HG03025 (cell line): ENCODE results near the gene COA4.

ENCODE experiments used
- ATAC-seq: cut with Tn5 transposase; IDR thresholded peaks from one replicate; pipeline ENCODE4 v1.9.1; 2021; ENCODE audit warnings: mild to moderate bottlenecking, moderate library complexity; ENCODE audit not compliant: unreplicated experiment, low FRiP score

COA4 gene

DNA sequence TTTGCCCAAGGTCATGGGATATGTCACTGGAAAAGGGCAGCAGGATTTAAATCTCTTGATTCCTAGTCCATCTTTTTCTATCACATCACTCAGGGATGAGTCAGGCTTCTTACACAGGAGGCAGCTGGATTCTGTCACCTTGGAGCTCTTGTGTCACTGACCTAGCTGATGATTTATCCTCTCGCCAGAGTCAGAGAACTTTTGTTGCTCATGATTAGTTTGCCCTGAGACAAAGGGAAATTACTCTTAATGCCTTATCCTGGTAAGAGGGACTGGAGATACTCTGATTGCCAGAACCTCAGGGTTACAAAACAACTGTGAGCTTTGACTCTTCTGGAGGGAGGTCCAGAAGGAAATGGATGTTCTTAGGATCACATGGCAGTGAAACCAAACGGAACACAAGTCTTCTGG is 10.1 kb downstream of the COA4 start:
- no peak for ATAC-seq

DNA sequence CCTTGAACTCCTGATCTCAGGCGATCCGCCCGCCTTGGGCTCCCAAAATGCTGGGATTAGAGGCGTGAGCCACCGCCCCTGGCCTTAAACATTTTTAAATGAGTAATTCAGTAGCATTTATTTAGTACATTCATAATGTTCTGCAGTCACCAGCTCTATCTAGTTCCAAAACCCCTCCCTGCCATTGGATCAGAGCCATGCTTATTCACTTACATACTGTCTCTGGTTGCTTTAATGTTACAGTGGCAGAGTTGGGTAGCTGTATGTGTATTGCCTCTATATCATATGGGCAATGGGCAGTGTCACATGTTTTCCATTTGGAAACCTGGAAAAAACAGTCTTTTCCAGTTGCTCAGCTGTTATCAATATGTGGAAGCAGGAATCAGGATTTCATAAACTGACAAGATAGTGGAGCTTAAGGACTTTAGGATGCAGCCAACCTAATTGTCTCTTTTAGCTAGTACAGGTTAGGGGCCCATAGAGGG is 10.5 kb downstream of the COA4 start:
- ATAC-seq: no peak

DNA sequence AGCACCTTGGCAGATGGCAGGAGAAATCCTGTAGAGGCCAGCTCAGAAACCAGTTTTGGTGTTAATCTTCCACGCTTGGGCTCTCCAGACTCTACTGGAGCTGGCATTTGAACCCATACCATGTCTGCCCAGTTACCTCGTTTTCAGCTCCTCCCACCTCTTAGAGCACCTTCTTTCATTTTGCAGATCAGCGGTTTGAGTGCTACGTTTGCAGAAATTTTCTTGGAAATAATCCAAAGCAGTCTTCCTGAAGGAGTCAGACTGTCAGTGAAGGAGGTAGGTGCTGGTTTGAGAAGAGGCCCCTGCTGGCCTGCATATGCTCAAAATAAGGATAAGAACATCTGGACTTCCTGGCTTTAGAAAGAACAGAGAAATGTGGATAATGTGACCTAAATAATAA is 13.7 kb downstream of the COA4 start:
- ATAC-seq: no peak

DNA sequence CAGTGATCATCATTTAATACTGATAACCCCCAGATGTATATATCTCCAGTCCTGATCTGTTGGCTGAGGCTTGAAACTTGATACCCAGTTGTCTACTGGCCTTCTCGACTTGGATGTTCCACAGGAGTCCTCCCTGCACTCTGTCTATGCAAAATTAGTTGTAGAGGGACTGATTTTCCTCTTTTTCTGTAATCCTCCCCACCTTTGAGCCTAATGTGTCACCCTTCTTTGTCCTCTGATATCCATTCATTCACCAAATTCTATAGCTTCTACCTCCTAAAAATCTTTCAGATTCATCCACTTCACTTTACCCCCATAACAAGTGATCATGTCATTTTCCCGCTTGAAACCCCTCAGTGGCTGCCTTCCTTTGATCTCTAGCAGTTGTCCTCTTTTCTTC is 16.4 kb downstream of the COA4 start:
- ATAC-seq: no peak

DNA sequence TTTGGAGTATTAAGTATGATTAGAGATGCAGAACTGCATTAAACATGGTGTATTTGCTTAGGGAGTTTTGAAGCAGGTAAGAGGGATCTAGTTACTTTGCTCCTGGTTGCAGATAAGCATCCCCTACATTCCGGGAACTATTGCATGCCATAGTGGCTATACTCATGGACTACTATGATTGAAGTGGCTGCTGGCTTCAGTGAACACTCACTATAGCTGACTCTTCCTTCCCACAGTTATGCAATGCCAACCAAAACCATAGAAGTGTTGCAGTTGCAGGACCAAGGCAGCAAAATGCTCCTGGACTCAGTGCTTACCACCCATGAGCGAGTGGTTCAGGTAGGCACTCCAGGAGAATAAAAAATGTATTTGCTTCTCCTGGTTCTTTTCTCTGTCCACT is 17.0 kb downstream of the COA4 start:
- no peak for ATAC-seq

DNA sequence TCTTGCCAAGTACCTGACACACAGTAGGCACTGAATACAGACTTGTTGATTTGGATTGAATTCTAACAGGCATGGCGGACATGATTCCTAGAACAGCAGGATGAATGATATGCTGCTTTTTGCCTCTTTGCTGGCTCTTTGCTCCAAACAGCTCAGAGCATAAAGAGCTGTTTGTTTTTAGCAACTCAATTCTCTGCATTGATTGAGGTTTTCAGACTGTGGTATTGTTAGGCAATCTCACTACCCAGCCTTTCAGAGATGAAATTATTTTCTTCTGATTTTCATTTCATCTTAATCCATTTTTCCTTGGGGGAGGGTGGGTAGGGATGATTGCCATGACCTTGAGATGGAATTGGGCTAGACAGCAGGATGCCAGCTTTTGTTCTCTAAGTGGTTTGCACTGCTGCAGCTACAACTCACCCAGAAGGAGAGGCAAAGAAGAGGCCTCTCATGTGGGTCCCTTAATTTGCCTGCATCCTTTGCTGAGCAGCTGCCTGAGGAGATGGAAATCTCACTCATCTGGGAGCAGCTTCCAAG is 20.5 kb downstream of the COA4 start:
- no peak for ATAC-seq

DNA sequence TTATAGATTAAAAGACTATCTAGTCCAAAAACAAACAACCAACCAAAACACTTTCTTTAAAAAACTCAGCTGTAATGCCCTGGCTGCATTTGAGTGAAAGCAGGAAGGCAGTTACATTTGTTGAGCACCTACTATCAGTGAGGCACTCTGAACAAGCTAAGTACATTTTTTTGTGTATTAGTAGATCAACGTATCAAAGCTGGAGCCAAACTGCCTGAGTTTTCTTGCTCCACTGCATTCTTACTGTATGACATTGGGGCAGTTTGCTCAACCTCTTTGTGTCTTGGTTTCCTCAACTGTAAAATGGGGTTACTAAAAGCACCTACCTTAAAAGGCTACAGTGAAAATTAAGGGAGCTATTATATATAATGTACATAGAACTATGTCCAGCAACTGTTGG is 22.0 kb downstream of the COA4 start:
- no peak for ATAC-seq

DNA sequence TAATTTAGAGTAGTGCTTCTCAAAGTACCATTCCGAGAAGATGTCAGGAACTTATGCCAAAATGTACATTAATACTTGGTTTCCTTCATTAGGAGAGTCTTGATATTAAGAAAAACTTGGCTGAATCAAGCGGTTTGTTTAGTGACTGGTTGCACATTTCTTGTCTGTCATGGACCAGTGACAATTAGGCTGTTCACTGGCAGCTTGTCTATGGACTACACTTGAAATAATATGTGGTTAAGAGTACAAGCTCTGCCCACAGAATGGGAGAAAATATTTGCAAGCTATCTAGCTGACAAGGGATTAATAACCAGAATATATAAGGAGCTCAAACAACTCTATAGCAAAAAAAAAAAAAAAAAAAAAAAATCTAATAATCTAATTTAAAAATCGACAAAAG is 24.6 kb downstream of the COA4 start:
- no peak for ATAC-seq

DNA sequence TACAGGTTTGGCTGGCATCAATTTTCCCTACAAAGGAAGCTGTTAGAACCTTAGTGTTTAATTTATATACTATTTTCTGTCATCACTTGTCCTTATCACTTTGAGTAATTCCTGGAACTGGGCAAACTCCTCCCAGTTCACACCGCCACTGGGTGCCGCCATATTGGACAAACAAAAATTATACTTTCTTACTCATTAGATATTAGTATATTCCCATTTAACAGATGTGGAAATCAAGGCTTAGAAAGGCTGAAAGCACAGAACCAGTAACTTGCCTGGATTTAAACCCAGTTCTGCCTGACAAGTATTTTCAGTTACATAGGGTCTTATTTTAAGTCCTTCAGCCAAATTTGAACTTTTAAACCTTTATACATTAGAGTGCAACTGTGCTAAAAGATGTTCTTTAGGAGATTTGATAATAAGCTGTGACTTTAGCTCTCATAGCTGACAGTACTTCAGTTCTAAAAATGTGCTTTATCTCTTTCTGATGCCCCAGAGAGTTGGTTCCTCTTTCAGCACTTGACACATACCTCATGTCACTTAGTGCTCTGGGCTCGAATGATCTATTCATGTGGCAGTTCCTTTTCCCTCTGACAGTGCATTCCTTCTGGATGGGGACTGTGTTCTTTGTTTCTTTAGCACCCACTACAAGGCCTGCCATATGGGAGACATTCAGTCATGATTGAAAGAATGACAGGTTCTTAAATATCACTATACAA is 25.4 kb downstream of the COA4 start:
- no peak for ATAC-seq

DNA sequence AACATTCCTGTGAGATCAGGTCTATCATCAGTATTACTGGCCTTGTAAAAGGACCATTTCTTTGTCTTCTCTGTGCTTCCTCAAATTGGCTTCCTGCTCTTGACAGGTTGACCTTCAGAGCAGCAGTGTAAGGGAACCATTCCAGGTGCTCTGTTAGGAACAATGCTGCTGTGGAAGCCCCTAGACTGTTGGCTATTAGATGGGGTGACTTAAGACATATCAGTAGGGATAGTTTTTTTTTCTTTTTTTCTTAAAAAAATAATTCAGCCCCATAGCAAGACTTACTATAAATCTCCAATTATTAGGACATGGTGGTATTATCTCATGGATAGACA is 37.6 kb downstream of the COA4 start:
- ATAC-seq: no peak

DNA sequence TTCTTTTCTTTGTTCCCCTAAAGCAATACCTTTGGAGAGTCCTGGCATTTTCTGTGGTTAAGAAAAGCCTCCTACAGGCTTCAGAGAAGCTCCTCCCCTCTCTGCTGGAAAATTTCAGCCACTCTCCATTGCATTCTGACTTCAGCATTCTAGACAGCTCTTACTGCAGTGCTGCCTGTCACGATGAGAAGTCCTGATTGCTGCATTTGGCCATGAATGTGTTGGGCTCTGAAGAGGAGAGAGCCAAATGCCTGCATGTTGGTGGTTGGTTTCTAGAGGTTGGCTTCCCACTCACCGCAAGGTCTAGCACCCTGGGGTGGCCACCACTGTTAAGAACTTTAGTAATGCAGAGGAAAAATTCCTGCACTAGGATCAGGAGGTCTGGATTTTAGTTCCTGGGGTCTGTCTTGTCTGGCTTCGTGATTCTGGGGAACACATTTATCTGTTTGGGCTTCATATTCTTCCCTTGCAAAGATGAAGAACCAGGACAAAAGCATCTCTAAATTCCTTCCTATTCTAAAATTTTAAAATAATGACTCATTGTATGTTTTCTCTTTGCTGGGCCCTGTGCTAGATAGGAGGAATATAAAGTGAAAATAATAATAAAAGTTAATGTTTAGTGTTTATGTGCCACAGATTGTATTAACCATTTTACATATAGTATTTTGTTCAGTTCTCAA is 38.1 kb downstream of the COA4 start:
- no peak for ATAC-seq

DNA sequence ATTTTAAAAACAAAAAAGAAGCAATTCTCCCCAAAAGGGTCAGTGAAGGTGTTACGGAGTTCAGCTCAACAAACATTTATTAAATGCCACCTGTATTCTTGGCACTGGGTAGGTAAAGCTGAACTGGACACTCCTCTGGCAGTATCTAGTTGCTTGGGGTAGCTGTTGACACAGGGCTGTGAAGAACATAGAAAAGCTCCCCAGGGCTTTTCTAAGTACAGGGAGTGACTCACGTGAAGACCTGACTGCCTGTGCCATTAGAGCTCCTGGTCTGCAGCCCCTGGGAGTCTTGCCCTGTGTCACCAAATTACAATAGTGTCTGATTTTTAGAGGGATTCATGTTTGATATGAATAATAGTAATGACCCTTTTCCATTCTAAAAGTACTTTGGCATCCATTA is 43.6 kb downstream of the COA4 start:
- no peak for ATAC-seq

DNA sequence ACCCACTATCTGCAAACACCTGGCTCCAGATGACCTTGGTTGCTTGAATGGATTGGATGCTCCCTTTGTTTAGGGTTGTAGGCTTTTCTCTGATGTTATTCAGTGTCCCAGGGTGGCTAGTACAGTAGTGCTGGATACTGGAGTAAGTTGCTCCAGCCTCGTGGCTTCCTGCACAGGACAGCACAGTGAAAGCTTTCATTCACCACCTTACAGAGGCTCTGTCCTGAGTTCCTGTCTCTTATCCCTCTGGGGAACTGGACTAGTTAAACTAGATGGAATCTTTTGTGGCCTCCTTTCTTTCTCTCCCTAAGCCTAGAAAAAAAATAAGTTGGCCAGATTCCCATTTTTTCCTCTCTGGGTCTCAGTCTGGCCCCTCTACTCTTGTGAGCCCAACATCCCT is 46.4 kb downstream of the COA4 start:
- ATAC-seq: no peak
